GM19193 (cell line): ENCODE measurements around the gene GOLGA3.
A peak's percentile ranks its signal among the peaks of the same experiment; 100 is the strongest.

ENCODE experiments used
- POLR2A ChIP-seq: IDR thresholded peaks from 4 replicates; pipeline ENCODE4 v1.6.1; 2011; ENCODE audit not compliant: insufficient read depth, insufficient read length; ENCODE audit errors: extremely low read depth

GOLGA3 gene

DNA sequence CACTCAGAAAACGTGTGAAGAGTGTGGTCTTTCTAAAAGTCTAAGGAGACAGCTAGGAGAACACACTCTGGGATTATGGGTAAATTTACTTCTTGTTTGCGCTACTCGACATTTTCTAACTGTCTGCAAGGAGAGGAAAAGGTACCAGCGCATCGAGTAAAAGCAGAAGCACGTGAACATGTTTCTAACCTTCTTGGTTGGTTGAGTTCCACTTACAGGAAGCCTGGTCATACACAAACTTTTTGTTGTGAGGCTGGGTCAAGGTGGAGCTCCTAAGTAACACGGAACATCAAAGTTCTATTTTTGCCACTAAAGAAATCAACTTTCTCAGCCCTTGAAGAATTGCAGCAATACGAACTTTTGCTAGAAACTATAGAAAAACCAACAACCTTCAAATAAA is 87.0 kb downstream of the GOLGA3 start:
- no peak for TF ChIP-seq POLR2A

- no peak for TF ChIP-seq POLR2A
Measured at GRCh38 chr12:132740652-132741051, 88.0 kb downstream of the GOLGA3 start.

GRCh38 chr12:132740313-132740646 is 88.4 kb downstream of the GOLGA3 start:
- no peak for TF ChIP-seq POLR2A

DNA sequence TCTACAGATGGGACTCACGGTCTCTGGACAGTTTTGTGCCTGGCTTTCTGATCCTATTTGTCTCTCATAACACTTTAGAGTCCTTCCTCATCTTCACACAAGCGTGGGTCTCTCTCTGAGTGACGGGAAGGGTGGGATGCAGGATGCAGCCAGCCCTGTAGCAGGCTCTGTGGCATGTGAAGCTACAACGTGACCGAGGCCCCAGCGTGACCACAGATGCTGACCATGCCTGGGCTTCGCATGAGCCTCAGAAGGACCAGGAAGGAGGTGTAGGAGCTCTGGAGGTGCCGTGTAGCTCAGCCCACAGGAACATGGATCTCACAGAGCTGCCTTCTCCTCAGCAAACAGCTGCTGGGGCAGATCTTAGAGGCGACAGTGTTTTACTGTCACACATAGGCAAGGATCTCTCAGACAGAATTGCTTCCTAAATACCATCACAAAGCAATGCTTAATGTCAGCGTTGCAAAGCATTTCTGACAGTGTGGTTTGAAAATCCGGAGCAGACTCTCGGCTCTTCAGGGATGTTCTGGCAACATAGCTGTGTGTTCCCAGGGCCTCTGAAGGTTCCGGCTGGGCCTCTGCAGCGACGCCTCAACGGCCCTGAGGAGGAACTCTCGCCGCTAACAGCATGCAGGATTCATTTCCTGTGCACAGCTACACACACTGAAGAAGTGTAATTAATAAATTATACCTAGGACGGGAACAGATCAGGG is 88.9 kb downstream of the GOLGA3 start:
- TF ChIP-seq POLR2A: no peak

GRCh38 chr12:132736913-132737312 is 91.8 kb downstream of the GOLGA3 start:
- no peak for TF ChIP-seq POLR2A

- TF ChIP-seq POLR2A: no peak
Measured at GRCh38 chr12:132736378-132736777, 92.3 kb downstream of the GOLGA3 start.

DNA sequence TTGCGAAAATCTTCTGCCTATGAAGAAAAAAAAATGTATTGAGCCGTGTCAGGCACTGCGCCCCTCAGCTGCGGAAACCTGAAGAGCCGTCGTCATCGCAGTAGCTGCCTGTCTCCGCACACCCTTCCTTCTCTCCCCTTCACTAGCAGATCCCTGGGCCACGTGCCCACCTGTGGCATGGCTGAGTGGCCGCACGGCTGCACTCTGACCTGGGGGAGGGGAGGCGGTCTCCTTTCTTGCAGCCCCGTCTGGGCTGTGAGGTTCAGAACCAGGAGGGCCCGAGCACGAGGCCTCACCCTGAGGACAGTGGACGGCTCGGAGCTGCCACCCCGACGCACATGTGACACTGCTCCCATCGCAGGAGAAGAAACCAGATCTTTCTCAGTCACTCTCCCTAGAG is 93.2 kb downstream of the GOLGA3 start:
- no peak for TF ChIP-seq POLR2A

DNA sequence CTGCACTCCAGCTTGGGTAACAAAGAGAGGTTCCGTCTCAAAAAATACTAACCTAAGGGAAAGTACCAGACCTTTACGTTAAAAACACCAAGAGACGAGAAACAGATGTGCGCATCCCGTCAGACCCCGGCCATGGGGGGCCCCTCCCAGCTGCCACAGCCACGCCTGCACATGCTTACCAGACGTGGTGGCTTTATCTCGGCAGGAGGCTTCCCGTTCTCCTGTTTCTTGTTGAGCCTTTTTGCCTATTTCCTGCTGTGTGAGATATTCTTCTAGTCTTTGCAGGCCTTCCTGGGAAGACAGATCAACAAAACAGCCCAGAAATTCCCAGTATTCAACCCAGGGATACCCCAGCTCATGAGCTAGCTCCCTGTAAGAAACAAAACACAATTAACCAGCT is 94.5 kb downstream of the GOLGA3 start:
- TF ChIP-seq POLR2A: no peak

- TF ChIP-seq POLR2A: no peak
Measured at GRCh38 chr12:132731574-132731973, 97.1 kb downstream of the GOLGA3 start.

- no peak for TF ChIP-seq POLR2A
Measured at GRCh38 chr12:132730353-132730752, 98.3 kb downstream of the GOLGA3 start.

GRCh38 chr12:132729541-132730320 is 98.9 kb downstream of the GOLGA3 start:
- peak; percentile 4 for TF ChIP-seq POLR2A

- TF ChIP-seq POLR2A: no peak
Measured at GRCh38 chr12:132728502-132728901, 100.2 kb downstream of the GOLGA3 start.

- no peak for TF ChIP-seq POLR2A
Measured at GRCh38 chr12:132727091-132727794, 101.4 kb downstream of the GOLGA3 start.

DNA sequence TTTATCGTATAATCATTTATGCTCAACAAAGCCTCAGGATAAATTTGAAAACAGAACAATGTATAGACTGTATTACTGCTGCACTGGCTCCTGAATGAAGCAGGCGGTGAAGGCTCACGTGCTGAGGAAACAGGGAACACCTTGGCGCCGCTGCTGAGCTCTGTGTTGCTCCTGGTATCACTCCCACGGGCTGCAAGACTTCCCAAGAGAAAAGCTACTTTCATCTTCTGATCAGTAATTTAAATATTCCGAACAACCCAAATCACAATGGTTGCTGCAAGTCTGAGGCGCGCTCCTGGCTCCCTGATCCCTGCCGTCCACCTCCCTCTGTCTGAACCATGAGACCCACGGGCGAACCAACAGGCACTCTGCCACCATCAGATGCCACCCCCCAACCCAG is 102.3 kb downstream of the GOLGA3 start:
- TF ChIP-seq POLR2A: no peak

- TF ChIP-seq POLR2A: no peak
Measured at GRCh38 chr12:132724506-132725241, 104.0 kb downstream of the GOLGA3 start.

GRCh38 chr12:132723764-132724140 is 104.9 kb downstream of the GOLGA3 start:
- TF ChIP-seq POLR2A: no peak
